ENCODE data around the gene KIAA0232. TPM values are rescaled to one million over a fixed set of nuclear protein-coding genes. Genes with fewer than 3 reads are reported as not detected.
A peak's percentile ranks its signal among the peaks of the same experiment; 100 is the strongest.

Gene KIAA0232
- total RNA-seq, 1 experiment from 2014 or later: 15.6 TPM

DNA sequence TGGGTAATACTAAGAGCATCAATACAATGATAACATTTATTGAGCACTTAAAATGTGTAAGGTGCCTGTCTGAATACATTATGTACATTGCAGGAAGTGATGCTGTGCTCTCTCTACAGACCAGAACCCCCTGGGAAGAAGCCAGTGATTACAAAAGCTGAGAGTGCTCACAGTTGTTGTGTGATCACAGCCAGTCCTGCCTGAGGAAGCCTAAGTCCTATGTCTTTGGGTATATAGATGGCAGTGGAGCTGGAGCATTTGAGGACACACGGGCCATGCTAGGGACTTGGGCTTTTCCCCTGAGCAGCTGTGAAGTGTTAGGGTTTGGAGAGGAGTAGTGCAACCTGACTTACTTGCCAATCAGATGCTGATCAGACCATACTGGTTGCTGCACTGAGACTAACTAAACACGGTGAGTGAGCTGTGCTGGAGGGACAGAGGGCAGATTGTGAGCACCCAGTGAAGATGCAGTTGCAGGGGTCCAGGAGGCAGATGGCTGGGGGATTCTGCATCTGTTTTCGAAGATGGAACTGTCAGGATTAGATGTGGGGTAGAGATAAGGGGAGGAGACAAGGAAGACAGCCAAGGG is 66.3 kb downstream of the KIAA0232 start:
- no peak for DNase-seq (ENCODE audit: unreplicated experiment)
- H3K36me3 Mint-ChIP-seq (ENCODE audit: insufficient read depth, unreplicated experiment): peaks cover 55% of the 10 kb centered on the region
- no peak for TF ChIP-seq CTCF (IDR thresholded peaks at IDR 0.05; ENCODE audit: unreplicated experiment)
- ChIA-PET POLR2A (no interaction called here), CTCF (interaction anchor here (0.6 kb wide), 1 partner anchor 24 kb away, joined by 3 read pairs; no protein-coding TSS in a partner anchor)
- H3K27ac Mint-ChIP-seq (ENCODE audit: low read depth, unreplicated experiment): no peak overlapping the region
- no peaks in the 10 kb centered on the region for H3K4me1 Mint-ChIP-seq (ENCODE audit: insufficient read depth, unreplicated experiment)
- no peaks in the 10 kb centered on the region for H3K9me3 Mint-ChIP-seq (ENCODE audit: unreplicated experiment)
- H3K27me3 Mint-ChIP-seq (ENCODE audit: insufficient read depth, unreplicated experiment): no peaks in the 10 kb centered on the region
- H3K4me3 Mint-ChIP-seq (ENCODE audit: unreplicated experiment): no peak overlapping the region
- no TSS peak for BruUV-seq (replicated peaks)
- intact Hi-C loops (cut with micrococcal nuclease): no loop called here

GRCh38 chr4:6849691-6850090 is 67.2 kb downstream of the KIAA0232 start:
- no peaks in the 10 kb centered on the region for H3K4me1 Mint-ChIP-seq (ENCODE audit: insufficient read depth, unreplicated experiment)
- TF ChIP-seq CTCF (IDR thresholded peaks at IDR 0.05; ENCODE audit: unreplicated experiment): no peak
- ChIA-PET CTCF (interaction anchor here (0.6 kb wide), 1 partner anchor 24 kb away, joined by 3 read pairs; no protein-coding TSS in a partner anchor), POLR2A (no interaction called here)
- no TSS peak for BruUV-seq (replicated peaks)
- H3K9me3 Mint-ChIP-seq (ENCODE audit: unreplicated experiment): no peaks in the 10 kb centered on the region
- no peaks in the 10 kb centered on the region for H3K27me3 Mint-ChIP-seq (ENCODE audit: insufficient read depth, unreplicated experiment)
- H3K36me3 Mint-ChIP-seq (ENCODE audit: insufficient read depth, unreplicated experiment): peaks cover 47% of the 10 kb centered on the region
- no peak overlapping the region for H3K4me3 Mint-ChIP-seq (ENCODE audit: unreplicated experiment)
- intact Hi-C loops (cut with micrococcal nuclease): no loop called here
- H3K27ac Mint-ChIP-seq (ENCODE audit: low read depth, unreplicated experiment): peak overlapping the region; percentile 74
- no peak for DNase-seq (ENCODE audit: unreplicated experiment)

DNA sequence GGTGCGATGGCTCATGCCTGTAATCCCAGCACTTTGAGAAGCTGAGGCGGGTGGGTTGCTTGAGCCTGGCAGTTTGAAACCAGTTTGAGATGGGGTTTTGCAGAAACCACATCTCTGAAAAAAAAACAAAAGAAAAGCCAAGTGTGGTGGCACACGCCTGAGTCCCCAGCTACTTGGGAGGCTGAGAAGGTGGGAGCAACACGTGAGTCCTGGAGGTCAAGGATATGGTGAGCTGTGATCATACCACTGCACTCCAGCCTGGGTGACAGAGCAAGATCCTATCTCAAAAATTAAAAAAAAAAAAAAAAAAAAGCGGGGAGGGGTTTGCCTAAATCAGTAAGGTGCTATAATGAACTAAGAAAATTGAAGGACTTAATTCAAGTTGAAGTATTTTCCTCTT is 68.9 kb downstream of the KIAA0232 start:
- Mint-ChIP-seq H3K36me3 (ENCODE audit: insufficient read depth, unreplicated experiment) (peaks cover 29% of the 10 kb centered on the region), H3K4me1 (ENCODE audit: insufficient read depth, unreplicated experiment) (peaks cover 8% of the 10 kb centered on the region), H3K27me3 (ENCODE audit: insufficient read depth, unreplicated experiment) (no peaks in the 10 kb centered on the region), H3K9me3 (ENCODE audit: unreplicated experiment) (no peaks in the 10 kb centered on the region), H3K4me3 (ENCODE audit: unreplicated experiment) (no peak overlapping the region), H3K27ac (ENCODE audit: low read depth, unreplicated experiment) (no peak overlapping the region)
- intact Hi-C loops (cut with micrococcal nuclease): no loop called here
- no peak for DNase-seq (ENCODE audit: unreplicated experiment)
- ChIA-PET POLR2A (interaction anchor here (0.6 kb wide), 1 partner anchor 30 kb away, joined by 3 read pairs; no protein-coding TSS in a partner anchor), CTCF (interaction anchor here (0.6 to 3.1 kb wide), 4 partner anchors 22 to 176 kb away, joined by 3 to 10 read pairs (median 4); no protein-coding TSS in a partner anchor)
- TF ChIP-seq CTCF (IDR thresholded peaks at IDR 0.05; ENCODE audit: unreplicated experiment): no peak
- BruUV-seq (replicated peaks): no TSS peak

DNA sequence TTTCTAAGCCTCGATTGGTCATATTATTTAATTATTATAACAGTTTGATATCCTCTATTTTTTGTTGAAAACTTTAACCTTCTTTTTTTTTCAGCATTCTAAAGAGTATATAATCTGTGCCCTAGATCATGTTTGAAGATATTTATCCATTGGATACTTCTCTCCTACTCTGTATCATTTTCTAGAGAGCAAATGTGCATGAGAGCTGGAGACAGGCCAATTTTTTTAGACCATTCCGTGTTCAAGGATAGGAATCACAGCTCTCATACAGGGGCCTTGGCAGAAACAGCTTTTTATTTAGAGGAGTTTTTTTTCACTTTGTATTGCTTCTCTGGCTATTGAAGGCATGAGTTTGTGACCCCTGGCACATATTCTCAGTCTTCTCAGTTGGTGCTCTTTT is 69.4 kb downstream of the KIAA0232 start:
- no peak for DNase-seq (ENCODE audit: unreplicated experiment)
- peaks cover 10% of the 10 kb centered on the region for H3K4me1 Mint-ChIP-seq (ENCODE audit: insufficient read depth, unreplicated experiment)
- TF ChIP-seq CTCF (IDR thresholded peaks at IDR 0.05; ENCODE audit: unreplicated experiment): no peak
- H3K27me3 Mint-ChIP-seq (ENCODE audit: insufficient read depth, unreplicated experiment): no peaks in the 10 kb centered on the region
- no peaks in the 10 kb centered on the region for H3K9me3 Mint-ChIP-seq (ENCODE audit: unreplicated experiment)
- H3K36me3 Mint-ChIP-seq (ENCODE audit: insufficient read depth, unreplicated experiment): peaks cover 24% of the 10 kb centered on the region
- no peak overlapping the region for H3K4me3 Mint-ChIP-seq (ENCODE audit: unreplicated experiment)
- CTCF ChIA-PET: interaction anchor here (0.6 to 3.1 kb wide), 5 partner anchors 12 to 176 kb away, joined by 3 to 10 read pairs (median 4); no protein-coding TSS in a partner anchor
- POLR2A ChIA-PET: interaction anchor here (1.0 to 1.1 kb wide), 2 partner anchors 7 to 10 kb away, joined by 3 read pairs; no protein-coding TSS in a partner anchor
- H3K27ac Mint-ChIP-seq (ENCODE audit: low read depth, unreplicated experiment): no peak overlapping the region
- intact Hi-C loops (cut with micrococcal nuclease): no loop called here
- BruUV-seq (replicated peaks): no TSS peak
